HG03520 (cell line): ENCODE results near the gene SLC49A4.

ENCODE experiments used
- ATAC-seq: cut with Tn5 transposase; IDR thresholded peaks from one replicate; pipeline ENCODE4 v1.9.1; 2021; ENCODE audit warnings: mild to moderate bottlenecking, moderate library complexity; ENCODE audit not compliant: unreplicated experiment

Gene SLC49A4

GRCh38 chr3:122784436-122784835, 10.4 kb upstream of the SLC49A4 start:
- ATAC-seq = no peak

- ATAC-seq = no peak
Measured at GRCh38 chr3:122785231-122785630, 9.6 kb upstream of the SLC49A4 start.

- ATAC-seq = no peak
Measured at GRCh38 chr3:122786066-122786465, 8.8 kb upstream of the SLC49A4 start.

GRCh38 chr3:122787872-122788271, 7.0 kb upstream of the SLC49A4 start:
- ATAC-seq = no peak

GRCh38 chr3:122789585-122790273, 5.1 kb upstream of the SLC49A4 start:
- no peak for ATAC-seq

GRCh38 chr3:122793568-122794416, 1.1 kb upstream of the SLC49A4 start, which contains the start of gene HSPBAP1:
Gene HSPBAP1, minus strand, starts transcription at chr3:122793831. Its CDS starts 151 bp downstream, at chr3:122793680.
- peak; percentile 37 for ATAC-seq

- ATAC-seq = no peak
Measured at GRCh38 chr3:122794483-122794778, 438 bp upstream of the SLC49A4 start.

GRCh38 chr3:122795674-122796195, 866 bp downstream of the SLC49A4 start:
- ATAC-seq = no peak

GRCh38 chr3:122797291-122797690, 2.4 kb downstream of the SLC49A4 start:
- no peak for ATAC-seq

GRCh38 chr3:122799322-122799721, 4.5 kb downstream of the SLC49A4 start:
- ATAC-seq = no peak

- ATAC-seq = no peak
Measured at GRCh38 chr3:122800031-122800430, 5.2 kb downstream of the SLC49A4 start.

GRCh38 chr3:122800706-122801237, 5.9 kb downstream of the SLC49A4 start:
- ATAC-seq = no peak

GRCh38 chr3:122802323-122802722, 7.5 kb downstream of the SLC49A4 start:
- ATAC-seq = no peak

GRCh38 chr3:122803977-122804376, 9.1 kb downstream of the SLC49A4 start:
- no peak for ATAC-seq

- ATAC-seq = no peak
Measured at GRCh38 chr3:122810734-122811133, 15.9 kb downstream of the SLC49A4 start.

- no peak for ATAC-seq
Measured at GRCh38 chr3:122816587-122816986, 21.7 kb downstream of the SLC49A4 start.

- no peak for ATAC-seq
Measured at GRCh38 chr3:122824465-122825381, 29.9 kb downstream of the SLC49A4 start.

GRCh38 chr3:122825460-122825859, 30.6 kb downstream of the SLC49A4 start:
- no peak for ATAC-seq

- ATAC-seq = no peak
Measured at GRCh38 chr3:122826278-122826677, 31.4 kb downstream of the SLC49A4 start.

GRCh38 chr3:122828281-122828680, 33.4 kb downstream of the SLC49A4 start:
- no peak for ATAC-seq

GRCh38 chr3:122835590-122835989, 40.7 kb downstream of the SLC49A4 start:
- ATAC-seq = no peak
